ENCODE data around the gene RBFOX1.

DNA sequence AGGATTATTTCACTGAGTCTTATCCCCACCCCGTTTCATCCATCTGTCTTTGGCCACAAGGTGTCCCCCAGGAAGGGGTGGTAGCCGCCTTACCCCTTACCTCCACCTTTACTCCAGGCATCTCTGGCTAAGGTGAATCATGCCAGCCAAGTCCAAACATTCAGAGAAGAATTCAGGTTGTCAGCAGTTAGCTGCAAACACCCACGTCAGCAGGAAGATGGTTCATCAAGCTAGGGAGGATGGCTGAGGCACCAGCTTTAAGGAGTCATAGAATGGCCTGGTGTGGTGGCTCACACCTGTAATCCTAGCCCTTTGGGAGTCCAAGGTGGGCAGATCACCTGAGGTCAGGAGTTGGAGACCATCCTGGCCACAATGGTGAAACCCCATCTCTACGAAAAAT lies 61.0 kb downstream of the RBFOX1 start:
- TF ChIP-seq, protein P1, sequence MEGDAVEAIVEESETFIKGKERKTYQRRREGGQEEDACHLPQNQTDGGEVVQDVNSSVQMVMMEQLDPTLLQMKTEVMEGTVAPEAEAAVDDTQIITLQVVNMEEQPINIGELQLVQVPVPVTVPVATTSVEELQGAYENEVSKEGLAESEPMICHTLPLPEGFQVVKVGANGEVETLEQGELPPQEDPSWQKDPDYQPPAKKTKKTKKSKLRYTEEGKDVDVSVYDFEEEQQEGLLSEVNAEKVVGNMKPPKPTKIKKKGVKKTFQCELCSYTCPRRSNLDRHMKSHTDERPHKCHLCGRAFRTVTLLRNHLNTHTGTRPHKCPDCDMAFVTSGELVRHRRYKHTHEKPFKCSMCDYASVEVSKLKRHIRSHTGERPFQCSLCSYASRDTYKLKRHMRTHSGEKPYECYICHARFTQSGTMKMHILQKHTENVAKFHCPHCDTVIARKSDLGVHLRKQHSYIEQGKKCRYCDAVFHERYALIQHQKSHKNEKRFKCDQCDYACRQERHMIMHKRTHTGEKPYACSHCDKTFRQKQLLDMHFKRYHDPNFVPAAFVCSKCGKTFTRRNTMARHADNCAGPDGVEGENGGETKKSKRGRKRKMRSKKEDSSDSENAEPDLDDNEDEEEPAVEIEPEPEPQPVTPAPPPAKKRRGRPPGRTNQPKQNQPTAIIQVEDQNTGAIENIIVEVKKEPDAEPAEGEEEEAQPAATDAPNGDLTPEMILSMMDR (IDR thresholded peaks at IDR 0.05; ENCODE audit: poor library complexity, severe bottlenecking), result no peak
- no peak for TF ChIP-seq POLR2AphosphoS5 (IDR thresholded peaks at IDR 0.05)
- TF ChIP-seq EZH2 (IDR thresholded peaks at IDR 0.05; ENCODE audit: borderline replicate concordance, insufficient read depth, low read length, poor library complexity, severe bottlenecking), result no peak
- no peak for TF ChIP-seq EP300 (conservative IDR thresholded peaks at IDR 0.05; ENCODE audit: poor library complexity, severe bottlenecking)
- TF ChIP-seq, protein P2, sequence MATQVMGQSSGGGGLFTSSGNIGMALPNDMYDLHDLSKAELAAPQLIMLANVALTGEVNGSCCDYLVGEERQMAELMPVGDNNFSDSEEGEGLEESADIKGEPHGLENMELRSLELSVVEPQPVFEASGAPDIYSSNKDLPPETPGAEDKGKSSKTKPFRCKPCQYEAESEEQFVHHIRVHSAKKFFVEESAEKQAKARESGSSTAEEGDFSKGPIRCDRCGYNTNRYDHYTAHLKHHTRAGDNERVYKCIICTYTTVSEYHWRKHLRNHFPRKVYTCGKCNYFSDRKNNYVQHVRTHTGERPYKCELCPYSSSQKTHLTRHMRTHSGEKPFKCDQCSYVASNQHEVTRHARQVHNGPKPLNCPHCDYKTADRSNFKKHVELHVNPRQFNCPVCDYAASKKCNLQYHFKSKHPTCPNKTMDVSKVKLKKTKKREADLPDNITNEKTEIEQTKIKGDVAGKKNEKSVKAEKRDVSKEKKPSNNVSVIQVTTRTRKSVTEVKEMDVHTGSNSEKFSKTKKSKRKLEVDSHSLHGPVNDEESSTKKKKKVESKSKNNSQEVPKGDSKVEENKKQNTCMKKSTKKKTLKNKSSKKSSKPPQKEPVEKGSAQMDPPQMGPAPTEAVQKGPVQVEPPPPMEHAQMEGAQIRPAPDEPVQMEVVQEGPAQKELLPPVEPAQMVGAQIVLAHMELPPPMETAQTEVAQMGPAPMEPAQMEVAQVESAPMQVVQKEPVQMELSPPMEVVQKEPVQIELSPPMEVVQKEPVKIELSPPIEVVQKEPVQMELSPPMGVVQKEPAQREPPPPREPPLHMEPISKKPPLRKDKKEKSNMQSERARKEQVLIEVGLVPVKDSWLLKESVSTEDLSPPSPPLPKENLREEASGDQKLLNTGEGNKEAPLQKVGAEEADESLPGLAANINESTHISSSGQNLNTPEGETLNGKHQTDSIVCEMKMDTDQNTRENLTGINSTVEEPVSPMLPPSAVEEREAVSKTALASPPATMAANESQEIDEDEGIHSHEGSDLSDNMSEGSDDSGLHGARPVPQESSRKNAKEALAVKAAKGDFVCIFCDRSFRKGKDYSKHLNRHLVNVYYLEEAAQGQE (IDR thresholded peaks at IDR 0.05; ENCODE audit: borderline replicate concordance), result no peak
- TF ChIP-seq SMC3 (conservative IDR thresholded peaks at IDR 0.05; ENCODE audit: poor library complexity), result no peak
- no peak for TF ChIP-seq MXI1 (conservative IDR thresholded peaks at IDR 0.05; ENCODE audit: poor library complexity, severe bottlenecking)
